KOPT-K1 (cell line): ENCODE data around the gene TMEM243.
A peak's percentile ranks its signal among the peaks of the same experiment; 100 is the strongest.
"Not testable (repeated sequence)": the region's sequence is repeated elsewhere in the genome, so short reads cannot be mapped to it uniquely, and the experiment has no call there.

Experiments
- H3K27ac ChIP-seq: fragments of 200-600 bp; sonication (generic); 2 replicates; pipeline ENCODE4 v1.5.1; 2016; ENCODE audit warnings: antibody characterized with exemption, mild to moderate bottlenecking, low read depth, low read length; ENCODE audit not compliant: poor library complexity, severe bottlenecking
- H3K36me3 ChIP-seq: fragments of 200-600 bp; sonication (generic); 2 replicates; pipeline ENCODE4 v1.5.1; 2017; ENCODE audit warnings: antibody characterized with exemption, mild to moderate bottlenecking, low read length, moderate library complexity; ENCODE audit not compliant: insufficient read depth
- H3K9me3 ChIP-seq: fragments of 200-600 bp; sonication (generic); 2 replicates; pipeline ENCODE4 v1.5.1; 2017; ENCODE audit warnings: antibody characterized with exemption, low read length, mild to moderate bottlenecking; ENCODE audit not compliant: insufficient read depth, poor library complexity, severe bottlenecking

TMEM243 gene

DNA sequence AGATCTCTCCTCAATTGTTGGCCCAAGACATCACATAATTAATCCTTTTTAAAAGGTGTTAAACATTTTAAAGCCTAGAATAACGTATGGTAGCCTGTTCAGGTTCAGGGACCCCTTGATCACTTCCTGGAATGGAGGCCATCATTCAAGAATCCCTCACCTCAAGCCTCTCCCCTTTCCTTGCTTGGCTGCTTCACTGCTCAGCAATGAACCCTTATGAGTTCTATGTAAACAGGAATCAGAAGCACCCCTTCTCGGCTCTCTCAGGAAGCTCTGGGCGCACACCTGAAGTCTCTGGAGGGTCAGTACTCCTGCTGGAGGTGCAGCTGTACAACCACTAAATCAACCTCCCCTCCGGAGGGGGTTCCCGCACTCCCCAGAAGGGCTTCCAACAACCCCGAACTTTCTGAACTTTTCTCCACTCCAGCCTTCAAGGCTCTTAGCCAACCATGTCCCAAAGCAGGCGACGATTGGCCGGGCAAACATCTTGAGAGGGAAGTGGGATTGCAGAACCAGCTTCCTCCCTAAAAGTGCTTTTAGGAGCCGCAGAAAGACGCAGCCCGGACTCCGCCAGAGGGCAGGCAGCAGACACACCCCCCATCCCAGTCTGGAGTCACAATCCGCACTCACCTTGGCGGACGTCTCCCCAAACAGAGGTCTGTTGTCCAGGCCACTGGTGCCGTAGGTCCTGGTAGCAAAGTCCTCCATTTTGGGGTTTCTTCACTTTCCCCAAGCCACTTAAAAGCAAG lies 562 bp downstream of the TMEM243 start:
- Histone ChIP-seq H3K9me3 (no peaks in the 10 kb centered on the region), H3K27ac (peak overlapping the region; percentile 66), H3K36me3 (0 out of 2 replicates have a peak, but pooled peaks cover 3% of the 10 kb centered on the region)

DNA sequence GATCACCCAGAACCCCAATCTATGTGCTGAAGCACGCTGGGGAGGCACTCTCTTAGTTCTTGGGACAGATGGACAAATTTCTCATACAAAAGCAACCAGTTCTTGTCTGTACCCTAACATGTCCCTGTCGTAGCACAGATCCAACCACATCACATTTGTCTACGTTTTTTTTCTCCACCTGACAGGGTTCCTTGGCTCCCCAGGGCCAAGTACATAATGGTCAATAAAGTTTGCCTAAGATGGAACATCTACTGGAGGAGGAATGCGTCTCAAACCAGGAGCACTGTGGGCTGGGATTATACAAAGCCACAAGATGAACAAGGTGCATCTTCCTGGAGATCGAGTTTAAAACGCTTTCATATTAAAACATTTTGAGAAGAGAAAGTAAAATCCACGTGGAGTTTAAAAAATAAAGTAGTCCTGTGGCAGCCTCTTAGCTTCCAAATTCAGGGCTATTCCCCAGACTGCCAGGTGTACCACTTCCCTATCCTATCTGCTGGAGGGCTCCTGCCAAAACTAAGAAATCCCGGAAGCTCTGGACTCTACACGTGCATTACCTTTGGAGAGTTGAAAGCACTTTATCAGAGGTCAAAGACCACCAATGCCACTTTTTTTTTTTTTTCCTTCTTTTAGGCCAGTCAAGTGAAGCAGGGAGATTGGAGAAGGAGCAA lies 1.4 kb downstream of the TMEM243 start:
- no peaks in the 10 kb centered on the region for H3K9me3 ChIP-seq
- H3K27ac ChIP-seq = peak overlapping the region; percentile 66
- 0 out of 2 replicates have a peak, but pooled peaks cover 3% of the 10 kb centered on the region for H3K36me3 ChIP-seq

DNA sequence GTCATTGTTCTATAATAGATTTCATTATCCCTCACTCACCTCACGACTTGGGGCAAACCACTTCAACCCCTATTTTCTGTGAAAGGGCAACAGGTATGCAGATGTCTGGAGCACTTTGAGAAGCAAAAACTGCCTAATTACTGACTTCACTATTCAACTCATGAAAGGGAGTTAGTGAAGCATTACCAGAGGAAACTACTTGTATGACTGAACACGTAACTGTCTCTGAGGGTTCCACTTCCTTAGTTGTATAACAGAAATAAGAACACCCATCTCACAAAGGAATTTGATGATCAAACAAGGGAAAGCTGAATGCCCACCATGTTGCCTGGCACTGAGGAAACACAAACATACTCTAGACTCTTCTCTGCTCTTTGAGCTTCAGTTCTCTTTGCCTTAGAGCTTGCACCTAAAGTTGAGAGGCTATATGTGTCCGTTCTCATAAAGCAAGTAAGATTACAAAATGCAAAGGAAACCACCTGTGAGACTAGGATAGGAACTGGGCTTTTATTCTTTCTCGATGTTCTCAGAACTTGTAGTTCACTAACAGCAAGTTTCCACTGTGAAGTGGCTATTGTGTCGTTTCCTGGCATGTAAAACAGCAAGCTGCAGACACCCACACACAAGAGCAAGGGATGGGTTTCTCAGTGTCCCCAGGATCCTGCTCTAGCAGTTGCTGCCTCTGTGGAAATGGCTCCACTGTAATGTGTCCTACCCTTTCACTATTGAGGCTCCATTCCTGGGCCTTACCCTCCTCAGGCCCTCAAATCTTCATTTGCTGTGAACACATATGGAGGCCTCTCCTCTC lies 2.6 kb downstream of the TMEM243 start:
- H3K9me3 ChIP-seq = no peaks in the 10 kb centered on the region
- peak overlapping the region; percentile 66 for H3K27ac ChIP-seq
- H3K36me3 ChIP-seq = peaks cover 8% of the 10 kb centered on the region

DNA sequence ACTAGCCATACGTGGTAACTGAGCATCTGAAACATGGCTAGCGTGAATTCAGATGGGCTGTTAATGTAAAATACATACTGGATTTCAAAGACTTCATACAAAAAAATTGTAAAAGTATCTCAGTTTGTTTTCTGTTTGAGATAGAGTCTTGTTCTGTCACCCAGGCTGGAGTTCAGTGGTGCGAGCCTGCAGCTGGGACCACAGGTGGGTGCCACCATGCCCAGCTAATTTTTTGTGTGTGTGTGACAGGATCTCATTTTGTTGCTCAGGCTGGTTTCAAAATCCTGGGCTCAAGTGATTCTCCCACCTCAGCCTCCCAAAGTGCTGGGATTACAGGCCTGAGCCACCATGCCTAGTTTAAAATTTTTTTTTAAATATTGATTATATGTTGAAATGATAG lies 4.5 kb downstream of the TMEM243 start:
- Histone ChIP-seq H3K36me3 (peaks cover 24% of the 10 kb centered on the region), H3K9me3 (no peaks in the 10 kb centered on the region), H3K27ac (no peak overlapping the region)

DNA sequence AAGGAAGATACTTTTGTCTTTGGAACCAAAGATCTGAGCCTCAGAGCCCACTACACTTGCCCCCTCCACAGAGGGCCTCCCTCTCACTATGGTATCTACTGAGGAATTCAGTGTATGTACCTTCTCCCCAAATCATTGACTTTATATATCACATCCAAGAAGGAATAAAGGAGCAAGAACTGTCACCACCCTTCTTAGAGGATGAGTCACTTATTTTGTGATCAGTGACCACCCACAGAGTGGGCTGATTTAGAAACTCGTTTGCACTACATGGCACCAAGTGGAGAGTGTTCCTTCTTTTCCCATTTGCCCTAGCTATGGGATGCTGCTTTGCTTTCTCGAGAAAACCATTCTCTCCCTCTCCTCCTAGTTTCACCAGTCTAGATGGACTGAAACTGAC lies 5.7 kb downstream of the TMEM243 start:
- Histone ChIP-seq H3K9me3 (peaks cover 2% of the 10 kb centered on the region), H3K36me3 (peaks cover 32% of the 10 kb centered on the region), H3K27ac (no peak overlapping the region)

DNA sequence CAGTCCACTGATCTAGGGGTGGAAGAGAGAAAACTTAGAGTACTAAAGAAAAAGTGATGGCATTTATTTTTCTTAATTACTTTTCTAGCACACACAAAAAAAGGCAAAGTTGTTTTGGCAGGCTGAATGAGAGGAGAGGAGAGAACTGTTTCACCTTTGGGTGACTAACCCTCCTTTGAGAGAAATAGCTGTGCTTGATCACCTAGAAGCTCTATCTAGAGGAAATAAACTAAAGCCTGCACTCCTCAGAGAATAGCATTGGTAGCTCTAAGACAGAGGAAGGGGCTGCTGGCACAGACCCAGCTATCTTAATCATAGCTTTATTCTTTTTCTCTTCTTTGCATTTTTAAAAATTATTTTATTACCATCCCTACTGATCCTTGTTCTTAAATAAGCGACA lies 6.3 kb downstream of the TMEM243 start:
- Histone ChIP-seq H3K36me3 (peaks cover 37% of the 10 kb centered on the region), H3K27ac (no peak overlapping the region), H3K9me3 (peaks cover 5% of the 10 kb centered on the region)

DNA sequence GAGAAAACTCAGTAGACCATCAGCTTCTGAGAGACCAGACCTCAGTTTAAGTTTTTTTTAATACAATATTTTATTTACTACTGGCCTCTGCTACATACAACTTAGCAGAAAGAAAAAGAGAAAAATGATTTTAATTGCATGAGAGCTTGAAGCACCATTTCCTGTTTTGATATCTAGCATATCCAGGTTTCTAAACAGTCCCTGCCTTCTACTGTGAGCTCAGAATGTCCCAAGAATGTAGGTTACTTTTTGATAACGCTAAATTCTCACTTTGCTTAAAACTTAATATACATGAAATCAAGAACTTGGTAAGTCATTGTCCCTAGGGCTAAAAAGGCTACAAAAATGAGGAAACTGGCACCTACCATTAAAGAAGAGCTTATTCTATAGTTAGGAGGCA lies 7.0 kb downstream of the TMEM243 start:
- no peak overlapping the region for H3K27ac ChIP-seq

DNA sequence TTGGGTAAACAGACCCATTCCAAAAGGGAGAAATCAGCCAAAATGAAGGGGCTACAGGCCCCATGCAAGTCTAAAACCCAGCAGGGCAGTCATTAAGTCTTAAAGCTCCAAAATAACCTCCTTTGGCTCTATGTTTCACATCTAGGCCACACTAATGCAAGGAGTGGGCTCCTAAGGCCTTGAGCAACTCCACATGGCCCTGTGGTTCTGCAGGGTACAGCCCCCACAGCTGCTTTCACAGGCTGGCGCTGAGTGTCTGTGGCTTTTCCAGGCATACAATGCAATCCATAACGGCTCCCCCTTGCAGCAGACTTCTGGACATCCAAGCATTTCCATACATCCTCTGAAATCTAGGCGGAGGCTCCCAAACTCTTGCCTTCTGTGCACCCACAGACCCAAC lies 9.0 kb downstream of the TMEM243 start:
- Histone ChIP-seq H3K9me3 (peaks cover 25% of the 10 kb centered on the region), H3K36me3 (peaks cover 58% of the 10 kb centered on the region), H3K27ac (no peak overlapping the region)

More for the DNA sequence above, 7.0 kb downstream of the TMEM243 start:
- Histone ChIP-seq H3K36me3 (peaks cover 42% of the 10 kb centered on the region), H3K9me3 (peaks cover 8% of the 10 kb centered on the region)

DNA sequence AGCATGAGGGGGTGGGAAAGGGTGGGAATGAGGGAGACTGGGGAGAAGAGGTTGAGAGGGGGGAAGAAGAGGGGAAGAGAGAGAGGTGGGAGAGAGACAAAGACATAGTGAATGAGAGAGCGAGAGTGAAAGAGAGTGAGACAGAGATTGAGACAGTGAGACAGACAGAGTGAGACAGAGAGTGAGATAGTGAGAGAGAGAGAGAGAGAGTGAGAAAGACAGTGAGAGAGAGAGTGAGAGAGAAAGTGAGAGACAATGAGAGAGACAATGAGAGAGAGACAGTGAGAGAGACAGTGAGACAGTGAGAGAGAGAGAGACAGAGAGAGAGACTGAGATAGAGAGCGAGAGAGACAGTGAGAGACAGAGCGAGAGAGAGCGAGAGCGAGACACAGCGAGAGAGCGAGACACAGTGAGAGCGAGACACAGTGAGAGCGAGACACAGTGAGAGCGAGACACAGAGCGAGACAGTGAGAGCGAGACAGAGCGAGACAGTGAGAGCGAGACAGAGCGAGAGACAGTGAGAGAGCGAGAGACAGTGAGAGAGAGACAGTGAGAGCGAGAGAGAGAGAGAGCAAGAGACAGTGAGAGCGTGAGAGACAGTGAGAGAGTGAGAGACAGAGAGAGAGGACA lies 10.1 kb downstream of the TMEM243 start:
- peaks cover 66% of the 10 kb centered on the region for H3K36me3 ChIP-seq
- H3K27ac ChIP-seq = no peak overlapping the region
- peaks cover 36% of the 10 kb centered on the region for H3K9me3 ChIP-seq

DNA sequence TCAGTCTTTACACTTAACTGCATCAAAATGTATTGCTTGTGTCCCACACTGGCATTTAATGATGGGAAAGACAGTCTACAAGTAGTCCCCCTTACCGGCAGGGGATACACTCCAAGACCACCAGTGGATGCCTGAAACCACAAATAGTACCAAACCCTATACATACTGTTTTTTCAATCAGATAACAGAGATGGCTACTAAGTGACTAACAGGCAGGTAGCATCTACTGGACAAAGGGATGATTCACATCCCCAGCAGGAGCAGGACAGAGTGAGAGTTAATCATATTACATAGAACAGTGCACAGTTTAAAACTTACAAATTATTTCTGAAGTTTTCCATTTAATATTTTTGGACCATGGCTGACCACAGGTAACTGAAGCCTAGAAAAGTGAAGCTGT lies 13.2 kb downstream of the TMEM243 start:
- Histone ChIP-seq H3K9me3 (peaks cover 61% of the 10 kb centered on the region), H3K27ac (no peak overlapping the region), H3K36me3 (peaks cover 84% of the 10 kb centered on the region)

DNA sequence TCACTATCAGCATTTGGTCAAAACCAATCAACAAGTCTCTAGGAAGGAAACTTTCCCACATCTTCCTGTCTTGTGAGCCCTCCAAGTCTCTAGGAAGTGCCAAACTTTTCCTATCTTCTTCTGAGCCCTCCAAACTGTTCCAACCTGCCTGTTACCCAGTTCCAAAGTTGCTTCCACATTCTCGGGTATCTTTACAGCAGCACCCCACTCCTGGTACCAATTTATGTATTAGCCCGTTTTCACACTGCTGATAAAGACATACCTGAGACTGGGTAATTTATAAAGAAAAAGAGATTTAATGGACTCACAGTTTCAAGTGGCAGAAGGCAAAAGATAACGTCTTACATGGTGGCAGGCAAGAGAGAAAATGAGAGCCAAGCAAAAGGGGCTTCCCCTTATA lies 13.8 kb downstream of the TMEM243 start:
- not testable (repeated sequence) for H3K27ac ChIP-seq
- H3K9me3 ChIP-seq = peaks cover 61% of the 10 kb centered on the region
- peaks cover 84% of the 10 kb centered on the region for H3K36me3 ChIP-seq

DNA sequence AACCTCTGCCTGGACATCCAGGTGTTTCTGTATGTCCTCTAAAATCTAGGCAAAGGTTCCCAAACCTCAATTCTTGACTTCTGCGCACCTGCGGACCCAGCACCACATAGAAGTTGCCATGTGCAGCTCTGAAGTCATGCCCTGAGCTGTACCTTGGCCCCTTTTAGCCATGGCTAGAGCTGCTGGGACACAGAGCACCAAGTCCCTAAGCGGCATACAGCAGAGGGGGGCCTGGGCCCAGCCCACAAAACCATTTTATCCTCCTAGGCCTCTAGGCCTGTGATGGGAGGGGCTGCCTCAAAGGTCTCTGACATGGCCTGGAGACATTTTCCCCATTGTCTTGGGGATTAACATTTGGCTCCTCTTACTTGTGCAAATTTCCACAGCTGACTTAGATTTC lies 14.6 kb downstream of the TMEM243 start:
- Histone ChIP-seq H3K27ac (no peak overlapping the region), H3K36me3 (peaks cover 88% of the 10 kb centered on the region), H3K9me3 (peaks cover 61% of the 10 kb centered on the region)

DNA sequence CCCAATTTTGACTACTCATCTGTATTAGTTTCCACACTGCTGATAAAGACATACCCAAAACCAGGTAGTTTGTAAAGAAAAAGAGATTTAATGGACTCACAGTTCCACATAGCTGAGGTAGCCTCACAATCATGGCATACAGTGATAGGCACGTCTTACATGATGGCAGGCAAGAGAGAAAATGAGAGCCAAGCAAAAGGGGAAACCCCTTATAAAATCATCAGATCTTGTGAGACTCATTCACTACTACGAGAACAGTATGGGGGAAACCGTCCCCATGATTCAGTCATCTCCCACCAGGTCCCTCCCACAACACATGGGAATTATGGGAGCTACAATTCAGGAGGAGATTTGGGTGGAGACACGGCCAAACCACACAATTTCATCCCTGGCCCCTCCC lies 15.6 kb downstream of the TMEM243 start:
- Histone ChIP-seq H3K36me3 (peaks cover 92% of the 10 kb centered on the region), H3K9me3 (peaks cover 60% of the 10 kb centered on the region)
- H3K27ac ChIP-seq = not testable (repeated sequence)

DNA sequence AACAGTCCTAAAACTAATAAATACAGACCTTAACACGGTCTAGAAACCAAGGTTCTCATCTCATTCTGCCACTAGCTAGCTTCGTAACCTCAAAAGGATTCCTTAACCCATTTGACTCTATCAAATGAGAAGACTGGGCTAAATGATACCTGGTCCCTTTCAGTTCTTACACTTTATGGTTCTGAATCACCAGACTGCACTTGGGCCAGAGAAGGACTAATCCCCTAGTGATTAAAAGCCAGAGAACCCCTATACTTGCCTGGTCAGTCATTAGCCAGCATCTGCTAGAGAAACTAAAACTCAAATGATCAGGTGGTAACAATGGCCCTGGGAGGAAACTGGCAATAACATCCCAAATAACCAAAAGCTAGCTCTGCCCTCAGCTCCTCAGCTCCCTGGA lies 16.8 kb downstream of the TMEM243 start:
- Histone ChIP-seq H3K27ac (no peak overlapping the region), H3K9me3 (peaks cover 55% of the 10 kb centered on the region), H3K36me3 (peaks cover 95% of the 10 kb centered on the region)

DNA sequence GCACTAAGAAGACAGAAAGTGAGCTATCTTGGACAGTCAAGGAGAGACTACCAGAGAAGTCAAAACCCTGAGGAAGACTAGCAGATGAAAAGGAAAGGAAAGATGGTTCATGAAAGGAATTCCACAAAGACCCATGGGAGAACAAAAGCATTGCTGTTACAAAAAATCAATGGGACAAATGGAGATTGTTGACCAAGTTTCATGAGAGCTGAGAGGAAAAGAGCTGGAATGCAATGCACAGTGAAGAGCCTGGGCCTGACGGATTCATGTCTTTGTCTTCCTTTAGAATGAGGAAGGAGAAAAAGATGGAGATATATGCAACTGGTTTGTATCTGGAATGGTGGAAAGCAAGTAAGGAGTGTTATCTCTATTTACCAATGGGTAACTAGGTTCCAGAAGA lies 17.3 kb downstream of the TMEM243 start:
- Histone ChIP-seq H3K9me3 (peaks cover 51% of the 10 kb centered on the region), H3K27ac (no peak overlapping the region), H3K36me3 (peaks cover 97% of the 10 kb centered on the region)
